Erythroblast (primary cell): ENCODE results near the gene SLC5A11.
"Not testable (repeated sequence)": the region's sequence is repeated elsewhere in the genome, so short reads cannot be mapped to it uniquely, and the experiment has no call there.

Experiments used
- DNase-seq, 2 experiments: peaks; one replicate each; lab custom pipeline; 2025; lab: John Stamatoyannopoulos, UW
- GATA1 ChIP-seq: IDR thresholded peaks from 2 replicates; pipeline ENCODE4 v1.6.1; 2011; ENCODE audit warnings: low read depth, mild to moderate bottlenecking, control low read depth, low read length, moderate library complexity
- POLR2A ChIP-seq: IDR thresholded peaks from 2 replicates; pipeline ENCODE4 v1.6.1; 2011; ENCODE audit warnings: mild to moderate bottlenecking, low read length

SLC5A11 gene

GRCh38 chr16:24858219-24859041 lies 12.7 kb downstream of the SLC5A11 start:
- DNase-seq: peak; percentile 53 to 63
- TF ChIP-seq POLR2A (no peak), GATA1 (no peak)

DNA sequence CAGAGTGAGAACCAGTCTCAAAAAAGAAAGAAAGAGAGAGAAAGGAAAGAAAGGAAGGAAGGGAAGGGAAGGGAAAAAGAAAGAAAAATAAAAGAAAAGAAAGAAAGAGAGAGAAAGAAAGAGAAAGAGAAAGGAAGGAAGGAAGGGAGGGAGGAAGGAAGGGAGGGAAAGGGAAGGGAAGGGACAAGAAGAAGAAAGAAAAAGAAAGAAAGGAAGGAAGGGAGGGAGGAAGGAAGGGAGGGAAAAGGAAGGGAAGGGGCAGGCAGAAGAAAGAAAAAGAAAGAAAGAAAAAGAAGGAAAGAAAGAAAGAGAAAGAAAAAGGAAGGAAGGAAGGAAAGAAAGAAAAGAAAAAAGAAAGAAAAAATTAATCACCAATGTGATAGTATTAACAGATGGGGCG lies 15.7 kb downstream of the SLC5A11 start:
- TF ChIP-seq POLR2A (no peak), GATA1 (no peak)
- no peak for DNase-seq

- DNase-seq: no peak
- TF ChIP-seq GATA1 (no peak), POLR2A (no peak)
These were observed 18.0 kb downstream of the SLC5A11 start for GRCh38 chr16:24863582-24864437.

GRCh38 chr16:24869033-24869432 lies 23.3 kb downstream of the SLC5A11 start:
- TF ChIP-seq POLR2A: no peak
- no peak for DNase-seq

DNA sequence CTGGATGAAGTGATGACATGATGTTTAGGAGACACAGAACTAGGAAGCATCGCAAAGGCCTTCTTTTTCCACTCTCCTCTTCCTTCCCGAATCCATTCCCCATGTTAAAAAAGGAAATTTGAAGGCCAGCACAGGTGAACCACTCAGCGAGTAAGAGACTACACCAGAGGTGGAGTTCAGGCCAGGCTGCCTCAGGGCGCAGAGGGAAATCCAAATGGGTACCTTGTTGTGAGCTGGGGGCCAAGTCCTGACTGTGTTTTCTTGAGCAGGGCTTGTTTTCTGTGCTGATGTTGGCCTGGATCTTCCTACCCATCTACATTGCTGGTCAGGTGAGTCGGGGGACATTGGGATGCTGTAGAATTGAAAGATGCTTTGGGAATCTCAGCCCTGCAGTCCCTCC lies 26.1 kb downstream of the SLC5A11 start:
- DNase-seq: no peak
- no peak for TF ChIP-seq GATA1

- DNase-seq: no peak
- TF ChIP-seq POLR2A (no peak), GATA1 (no peak)
These were observed 27.3 kb downstream of the SLC5A11 start for GRCh38 chr16:24873028-24873427.

DNA sequence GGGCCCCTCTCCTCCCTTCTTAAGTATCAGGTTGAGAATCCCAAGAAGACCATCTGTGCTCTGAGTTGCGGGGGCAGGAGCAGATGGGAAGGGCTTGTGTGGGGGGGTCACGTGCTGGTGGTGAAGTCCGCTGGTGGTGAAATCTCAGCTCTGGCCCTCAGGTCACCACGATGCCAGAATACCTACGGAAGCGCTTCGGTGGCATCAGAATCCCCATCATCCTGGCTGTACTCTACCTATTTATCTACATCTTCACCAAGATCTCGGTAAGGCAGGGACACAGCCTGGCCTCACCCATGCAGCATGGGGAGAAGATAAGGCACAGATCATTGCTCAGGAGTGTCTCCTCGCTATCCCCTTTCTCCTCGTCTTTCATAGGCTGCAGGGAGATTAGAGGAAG lies 29.7 kb downstream of the SLC5A11 start:
- TF ChIP-seq POLR2A: no peak
- no peak for DNase-seq

GRCh38 chr16:24876231-24876630 lies 30.5 kb downstream of the SLC5A11 start:
- DNase-seq: no peak
- no peak for TF ChIP-seq POLR2A

DNA sequence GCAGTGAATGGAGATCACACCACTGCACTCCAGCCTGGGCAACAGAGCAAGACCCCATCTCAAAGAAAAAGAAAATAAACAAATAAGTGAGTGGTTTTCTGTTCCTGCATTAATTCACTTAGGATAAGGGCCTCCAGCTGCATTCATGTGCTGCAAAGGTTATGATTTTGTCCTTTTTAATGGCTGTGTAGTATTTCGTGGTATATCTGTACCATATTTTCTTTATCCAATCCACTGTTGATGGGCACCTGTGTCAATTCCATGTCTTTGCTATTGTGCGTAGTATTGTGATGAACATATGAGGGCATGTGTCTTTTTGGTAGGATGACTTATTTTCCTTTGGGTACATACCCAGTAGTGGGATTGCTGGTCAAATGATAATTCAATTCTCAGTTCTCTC lies 33.9 kb downstream of the SLC5A11 start:
- no peak for DNase-seq
- no peak for TF ChIP-seq POLR2A
- no peak for TF ChIP-seq GATA1

- peak in 1 of 2 experiments; percentile 3 for DNase-seq
- TF ChIP-seq POLR2A: no peak
- TF ChIP-seq GATA1: no peak
These were observed 38.0 kb downstream of the SLC5A11 start for GRCh38 chr16:24883714-24884151.

DNA sequence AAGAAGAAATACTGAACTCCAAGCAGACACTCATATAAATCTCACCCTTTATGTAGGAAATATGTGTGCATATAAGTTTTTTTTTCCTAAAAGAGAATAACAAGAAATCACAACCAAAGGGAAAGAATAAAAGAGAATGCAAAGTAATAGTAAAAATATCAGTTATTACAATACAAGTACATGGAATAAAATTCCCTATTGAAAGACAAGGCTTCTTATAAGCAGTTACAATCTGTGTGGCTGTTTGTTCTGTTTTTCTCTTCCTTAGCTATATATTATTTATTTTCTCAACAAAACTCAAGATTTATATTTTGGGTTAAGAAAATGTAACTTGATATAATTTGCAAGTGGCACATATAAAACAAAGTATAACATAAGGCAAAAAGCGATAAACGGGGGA lies 41.7 kb downstream of the SLC5A11 start:
- no peak for TF ChIP-seq GATA1
- no peak for TF ChIP-seq POLR2A
- no peak for DNase-seq

DNA sequence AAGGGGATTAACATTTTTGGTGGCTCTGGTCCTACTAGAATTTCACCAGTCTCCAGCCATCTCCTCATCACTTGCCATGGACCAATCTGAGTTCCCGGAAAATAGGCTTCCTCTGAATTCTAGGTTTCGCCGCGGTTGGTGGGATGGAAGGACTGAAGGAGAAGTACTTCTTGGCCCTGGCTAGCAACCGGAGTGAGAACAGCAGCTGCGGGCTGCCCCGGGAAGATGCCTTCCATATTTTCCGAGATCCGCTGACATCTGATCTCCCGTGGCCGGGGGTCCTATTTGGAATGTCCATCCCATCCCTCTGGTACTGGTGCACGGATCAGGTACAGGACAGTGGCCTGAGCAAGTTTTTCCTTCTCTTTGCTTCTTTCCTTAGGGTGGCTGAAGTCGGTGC lies 45.0 kb downstream of the SLC5A11 start:
- no peak for DNase-seq
- TF ChIP-seq POLR2A (no peak), GATA1 (no peak)

- TF ChIP-seq POLR2A (no peak), GATA1 (no peak)
- DNase-seq: no peak
These were observed 50.7 kb downstream of the SLC5A11 start for GRCh38 chr16:24896439-24896838.

- not testable (repeated sequence) for DNase-seq
These were observed 51.8 kb downstream of the SLC5A11 start for GRCh38 chr16:24897522-24897921.

DNA sequence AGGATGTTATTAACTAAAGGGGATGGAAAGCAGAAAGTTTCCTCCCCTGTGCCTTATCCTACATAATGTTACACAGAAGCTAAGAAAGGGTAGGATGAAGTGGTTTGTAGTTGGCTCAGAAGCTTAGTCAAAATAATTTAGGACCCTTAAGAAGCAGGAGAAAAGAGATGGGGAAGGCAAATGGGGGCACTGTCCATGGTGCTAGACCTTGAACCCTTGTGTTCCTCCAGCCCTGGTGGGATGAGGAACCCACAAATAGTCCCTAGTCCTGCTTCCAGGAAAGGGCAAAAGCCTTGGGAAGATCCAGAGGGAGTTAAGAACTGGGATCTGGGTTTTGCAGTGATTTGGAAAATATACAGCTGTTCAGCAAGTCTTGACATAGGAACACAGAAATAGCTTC lies 54.5 kb downstream of the SLC5A11 start:
- no peak for DNase-seq
- TF ChIP-seq GATA1 (no peak), POLR2A (no peak)

GRCh38 chr16:24906199-24906808 lies 60.5 kb downstream of the SLC5A11 start:
- peak; percentile 16 to 32 for DNase-seq
- no peak for TF ChIP-seq GATA1
- TF ChIP-seq POLR2A: no peak
